B cell (primary cell): ENCODE data around the gene EPM2AIP1.

Experiments used
- EZH2 ChIP-seq: IDR thresholded peaks from 2 replicates; pipeline ENCODE4 v1.6.1; 2012; ENCODE audit warnings: borderline replicate concordance, low read depth, mild to moderate bottlenecking, moderate library complexity, low read length; ENCODE audit not compliant: insufficient read depth, poor library complexity, severe bottlenecking
- TF ChIP-seq, protein P1 (sequence below): fragments of 200-600 bp; IDR thresholded peaks from one replicate; pipeline ENCODE4 v1.8.0; 2022; ENCODE audit warnings: antibody characterized with exemption, mild to moderate bottlenecking

DNA sequence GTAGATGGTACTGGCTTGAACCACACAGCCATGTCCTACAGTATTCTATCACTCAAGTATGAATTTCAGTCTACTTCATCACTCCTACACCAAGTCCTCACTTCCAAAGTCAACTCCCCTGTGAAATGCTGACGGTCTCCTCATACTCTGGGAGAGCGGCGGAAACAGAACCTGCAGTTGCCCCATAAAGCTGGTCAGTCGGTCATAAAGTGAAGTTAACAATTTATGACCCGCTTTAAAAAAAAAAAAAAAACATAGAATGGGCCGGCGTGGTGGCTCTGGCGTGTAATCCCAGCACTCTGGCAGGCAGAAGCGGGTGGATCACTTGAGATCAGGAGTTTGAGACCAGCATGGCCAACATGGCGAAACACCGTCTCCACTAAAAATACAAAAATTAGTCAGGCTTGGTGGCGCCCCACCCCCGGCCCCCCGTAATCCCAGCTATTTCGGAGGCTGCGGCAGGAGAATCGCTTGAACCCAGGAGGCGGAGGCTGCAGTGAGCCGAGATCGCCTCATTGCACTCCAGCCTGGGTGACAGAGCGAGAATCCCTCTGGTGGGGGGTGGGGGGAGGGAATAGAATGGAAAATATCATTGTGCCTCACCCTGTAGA is 50.2 kb downstream of the EPM2AIP1 start:
- TF ChIP-seq, protein P1, sequence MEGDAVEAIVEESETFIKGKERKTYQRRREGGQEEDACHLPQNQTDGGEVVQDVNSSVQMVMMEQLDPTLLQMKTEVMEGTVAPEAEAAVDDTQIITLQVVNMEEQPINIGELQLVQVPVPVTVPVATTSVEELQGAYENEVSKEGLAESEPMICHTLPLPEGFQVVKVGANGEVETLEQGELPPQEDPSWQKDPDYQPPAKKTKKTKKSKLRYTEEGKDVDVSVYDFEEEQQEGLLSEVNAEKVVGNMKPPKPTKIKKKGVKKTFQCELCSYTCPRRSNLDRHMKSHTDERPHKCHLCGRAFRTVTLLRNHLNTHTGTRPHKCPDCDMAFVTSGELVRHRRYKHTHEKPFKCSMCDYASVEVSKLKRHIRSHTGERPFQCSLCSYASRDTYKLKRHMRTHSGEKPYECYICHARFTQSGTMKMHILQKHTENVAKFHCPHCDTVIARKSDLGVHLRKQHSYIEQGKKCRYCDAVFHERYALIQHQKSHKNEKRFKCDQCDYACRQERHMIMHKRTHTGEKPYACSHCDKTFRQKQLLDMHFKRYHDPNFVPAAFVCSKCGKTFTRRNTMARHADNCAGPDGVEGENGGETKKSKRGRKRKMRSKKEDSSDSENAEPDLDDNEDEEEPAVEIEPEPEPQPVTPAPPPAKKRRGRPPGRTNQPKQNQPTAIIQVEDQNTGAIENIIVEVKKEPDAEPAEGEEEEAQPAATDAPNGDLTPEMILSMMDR: no peak
- no peak for TF ChIP-seq EZH2
